ENCODE results near the gene KLHL29. TPM values are rescaled to one million over a fixed set of nuclear protein-coding genes. Genes with fewer than 3 reads are reported as not detected.

KLHL29 gene
- total and polyA plus RNA-seq, 10 of the 15 experiments (the other 5 are each of a cell fraction or from before 2014, with no cell fraction given), result 1.4 to 19.5 (median 6.1) TPM

GRCh38 chr2:23533338-23533695 is 148.3 kb downstream of the KLHL29 start (continued):
- TF ChIP-seq ETV6 (conservative IDR thresholded peaks at IDR 0.05 in 1 of 2, IDR thresholded peaks at IDR 0.05 in 1 of 2; ENCODE audit: borderline replicate concordance in 1 of 2, low read depth in 1 of 2) (no peak), TCF12 (IDR thresholded peaks at IDR 0.05; ENCODE audit: low read depth, low read length) (no peak), NR2F1 (conservative IDR thresholded peaks at IDR 0.05) (no peak), KDM1A (IDR thresholded peaks at IDR 0.05; ENCODE audit: borderline replicate concordance) (no peak), CEBPB (IDR thresholded peaks at IDR 0.05; ENCODE audit: borderline replicate concordance in 1 of 2, low read depth in 2 of 2, low read length in 2 of 2) (no peak)

- POLR2A ChIA-PET, result no interaction called here
- TF ChIP-seq BCL3 (IDR thresholded peaks at IDR 0.05; ENCODE audit: borderline replicate concordance, insufficient read depth, low read depth, low read length, poor library complexity, severe bottlenecking) (no peak), ZZZ3 (IDR thresholded peaks at IDR 0.05; ENCODE audit: control insufficient read depth, insufficient read length, low read depth) (no peak), TCF3 (IDR thresholded peaks at IDR 0.05; ENCODE audit: borderline replicate concordance, insufficient read depth, low read depth, low read length) (no peak), ZBED1 (IDR thresholded peaks at IDR 0.05; ENCODE audit: borderline replicate concordance) (no peak), ZNF274 (IDR thresholded peaks at IDR 0.05; ENCODE audit: insufficient read depth, insufficient read length) (no peak), SUPT20H (IDR thresholded peaks at IDR 0.05; ENCODE audit: borderline replicate concordance, control insufficient read depth, low read depth, low read length) (no peak), STAT3 (IDR thresholded peaks at IDR 0.05; ENCODE audit: low read depth, low read length) (no peak), POLR2AphosphoS5 (IDR thresholded peaks at IDR 0.05; ENCODE audit: low read length) (no peak), SKIL (IDR thresholded peaks at IDR 0.05; ENCODE audit: low read depth, poor library complexity, severe bottlenecking) (no peak), CREB1 (IDR thresholded peaks at IDR 0.05; ENCODE audit: low read depth) (no peak), FOXK2 (IDR thresholded peaks at IDR 0.05) (no peak), JUNB (IDR thresholded peaks at IDR 0.05) (no peak), SP1 (IDR thresholded peaks at IDR 0.05; ENCODE audit: low read depth, low read length) (no peak), ELK1 (IDR thresholded peaks at IDR 0.05; ENCODE audit: low read depth, low read length) (no peak)
Observed at GRCh38 chr2:23534771-23535170, 149.8 kb downstream of the KLHL29 start.

More at GRCh38 chr2:23534771-23535170, 149.8 kb downstream of the KLHL29 start:
- Histone ChIP-seq H3K27ac (ENCODE audit: control insufficient read depth, insufficient read depth) (no peak overlapping the region), H3K27me3 (replicated peaks in 1 of 2; ENCODE audit: control insufficient read depth in 2 of 2, insufficient read depth in 2 of 2, low read length in 1 of 2) (no peaks in the 10 kb centered on the region), H3K4me3 (no peak overlapping the region), H3K9me3 (replicated peaks; ENCODE audit: control insufficient read depth, insufficient read depth, low read length) (no peaks in the 10 kb centered on the region), H3K36me3 (ENCODE audit: control insufficient read depth in 2 of 2, insufficient read depth in 2 of 2, low read length in 1 of 2) (no peaks in the 10 kb centered on the region), H3K79me2 (ENCODE audit: control insufficient read depth, insufficient read depth, low read length) (no peaks in the 10 kb centered on the region), H3K4me2 (ENCODE audit: control insufficient read depth, insufficient read depth) (no peak overlapping the region), H3K4me1 (ENCODE audit: control insufficient read depth, insufficient read depth, low read length) (peaks cover 11% of the 10 kb centered on the region), H2AFZ (ENCODE audit: control insufficient read depth, low read depth, low read length) (no peak overlapping the region), H3K9ac (ENCODE audit: control insufficient read depth, insufficient read depth, low read length) (no peak overlapping the region), H4K20me1 (ENCODE audit: control insufficient read depth, insufficient read depth) (no peaks in the 10 kb centered on the region; the same call in 1 of the 2 replicates)
- in situ Hi-C loops (cut with MboI), result no loop called here
- BruUV-seq (replicated peaks), result no TSS peak
- RAD21 ChIA-PET (ENCODE audit: unreplicated experiment), result no interaction called here
- FAIRE-seq, result no peak
- no peak for DNase-seq (ENCODE audit: low read depth, low spot score)
- intact Hi-C loops (cut with micrococcal nuclease; ENCODE audit: unreplicated experiment), result no loop called here
- SMC1A ChIA-PET (ENCODE audit: uncharacterized antibody, unreplicated experiment), result interaction anchor here (0.6 kb wide), 1 partner anchor 41 kb away, joined by 3 read pairs; no protein-coding TSS in a partner anchor
- WGBS (ENCODE audit: insufficient coverage, insufficient replicate concordance, low lambda C conversion rate, missing lambda C conversion rate), result 77% methylated on average over 2 of the region's 2 CpGs
- ATAC-seq, result no peak
- CTCF ChIA-PET, result no interaction called here
